ENCODE results near the gene MALT1. TPM values are rescaled to one million over a fixed set of nuclear protein-coding genes. Genes with fewer than 3 reads are reported as not detected.

Gene MALT1
- total RNA-seq = 10 to 100 TPM in 2 of 6 donors, 1 to 10 TPM in 4; 6.7 to 12.9 (median 7.7) TPM
- 1 to 10 TPM; 3.2 to 6.7 TPM for polyA plus RNA-seq

GRCh38 chr18:58671111-58671631 is at the start of gene MALT1:
TSS of gene MALT1 (plus strand) at chr18:58671465. CDS start at chr18:58671644, 179 bp downstream.
- intact Hi-C loops (cut with DNase I) = no loop called here
- Histone ChIP-seq H3K27me3 (no peaks in the 10 kb centered on the region), H3K4me1 (peaks cover 0 to 11% (median 8%) of the 10 kb centered on the region in 3 donors), H3K27ac (peak within 1 kb of the TSS; percentile 63 to 94 (median 90)), H3K9me3 (no peaks in the 10 kb centered on the region), H3K4me3 (peak within 1 kb of the TSS; percentile 61 to 76 (median 74)), H3K36me3 (no peaks in the 10 kb centered on the region)
- no peak for TF ChIP-seq CTCF (IDR thresholded peaks at IDR 0.05)
- 0 to 1% methylated on average over 29 to 60 of the region's 60 CpGs for WGBS, 2 donors
- ATAC-seq = peak; percentile 96 to 99 (median 98)
- no peak for FAIRE-seq
- peak; percentile 90 to 99 (median 94) for DNase-seq

DNA sequence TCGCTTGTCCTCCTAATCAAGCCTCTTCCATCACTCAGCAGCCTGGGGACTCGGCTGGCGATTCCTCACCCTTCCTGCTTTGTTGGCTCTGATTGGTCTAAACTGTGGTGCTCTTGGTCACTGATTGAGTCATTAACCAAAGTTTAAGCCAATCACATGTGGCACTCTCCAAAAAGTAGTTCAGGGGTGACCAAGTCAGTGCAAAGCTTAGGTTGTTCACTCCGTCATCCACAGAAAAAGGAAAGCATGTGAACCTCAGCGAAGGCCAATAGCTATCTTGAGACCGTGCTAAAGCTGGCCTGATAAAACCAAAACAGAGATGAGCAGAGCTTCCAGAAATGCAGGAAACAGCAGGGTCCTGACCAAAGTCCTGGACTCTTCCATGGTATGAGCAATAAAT is 47.3 kb upstream of the MALT1 start:
- FAIRE-seq (no peak), DNase-seq (no peak), ATAC-seq (no peak)
- Histone ChIP-seq H3K36me3 (no peaks in the 10 kb centered on the region), H3K27ac (no peak overlapping the region), H3K9me3 (no peaks in the 10 kb centered on the region), H3K27me3 (no peaks in the 10 kb centered on the region), H3K4me3 (no peak overlapping the region), H3K4me1 (no peaks in the 10 kb centered on the region)
- intact Hi-C loops (cut with DNase I) = no loop called here
- TF ChIP-seq CTCF (IDR thresholded peaks at IDR 0.05) = no peak
- 83 to 96% methylated on average over 6 of the region's 6 CpGs for WGBS, 2 donors

- TF ChIP-seq CTCF (IDR thresholded peaks at IDR 0.05) = no peak
- Histone ChIP-seq H3K4me3 (no peak overlapping the region), H3K36me3 (no peaks in the 10 kb centered on the region), H3K27me3 (no peaks in the 10 kb centered on the region), H3K27ac (no peak overlapping the region), H3K4me1 (no peaks in the 10 kb centered on the region), H3K9me3 (no peaks in the 10 kb centered on the region)
- FAIRE-seq (no peak), ATAC-seq (no peak), DNase-seq (no peak)
- intact Hi-C loops (cut with DNase I) = no loop called here
- 80 to 86% methylated on average over 10 of the region's 10 CpGs for WGBS, 2 donors
Measured at GRCh38 chr18:58625839-58626238, 45.4 kb upstream of the MALT1 start.

GRCh38 chr18:58630071-58630470 is 41.2 kb upstream of the MALT1 start:
- no peaks in the 10 kb centered on the region for H3K36me3 ChIP-seq
- WGBS, 2 donors = 81 to 85% methylated on average over 2 of the region's 2 CpGs
- intact Hi-C loops (cut with DNase I) = no loop called here
- no peak overlapping the region for H3K27ac ChIP-seq
- no peak for TF ChIP-seq CTCF (IDR thresholded peaks at IDR 0.05)
- no peak for ATAC-seq
- H3K4me3 ChIP-seq = no peak overlapping the region
- H3K27me3 ChIP-seq = no peaks in the 10 kb centered on the region
- H3K9me3 ChIP-seq = no peaks in the 10 kb centered on the region
- FAIRE-seq = no peak
- H3K4me1 ChIP-seq = no peaks in the 10 kb centered on the region
- DNase-seq = no peak

DNA sequence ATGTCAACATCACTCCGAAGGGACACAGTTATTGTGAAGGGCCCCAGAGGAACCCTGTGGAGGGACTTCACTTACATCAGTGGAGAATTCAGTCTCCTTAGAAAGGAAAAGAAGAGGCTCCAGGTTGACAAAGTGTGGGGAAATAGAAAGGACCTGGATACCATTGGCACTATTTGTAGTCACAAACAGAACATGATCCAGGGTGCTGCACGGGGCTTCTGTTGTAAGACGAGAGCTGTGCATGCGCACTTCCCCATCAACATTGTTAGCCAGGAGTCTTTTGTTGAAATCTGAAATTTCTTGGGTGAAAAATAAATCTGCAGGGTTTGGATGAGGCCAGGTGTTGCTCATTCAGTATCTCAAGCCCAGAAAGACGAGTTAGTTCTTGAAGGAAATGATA is 40.0 kb upstream of the MALT1 start:
- intact Hi-C loops (cut with DNase I) = no loop called here
- H3K4me3 ChIP-seq = no peak overlapping the region
- no peak for FAIRE-seq
- 70 to 75% methylated on average over 5 of the region's 5 CpGs for WGBS, 2 donors
- no peaks in the 10 kb centered on the region for H3K27me3 ChIP-seq
- no peak overlapping the region for H3K27ac ChIP-seq
- H3K4me1 ChIP-seq = no peaks in the 10 kb centered on the region
- ATAC-seq = no peak
- no peak for TF ChIP-seq CTCF (IDR thresholded peaks at IDR 0.05)
- no peaks in the 10 kb centered on the region for H3K9me3 ChIP-seq
- DNase-seq = no peak
- H3K36me3 ChIP-seq = no peaks in the 10 kb centered on the region
